Gastrocnemius medialis (tissue), 4 donors: Measurements from ENCODE around the gene PRPF38A.

Experiments used
- CTCF ChIP-seq, 5 experiments: fragments of 450-650 bp in 3 of 5; fragments of 200-600 bp in 2 of 5; sonication (generic) in 2 of 5; IDR thresholded peaks in 4 of 5; conservative IDR thresholded peaks in 1 of 5; 1 replicate in 4 of 5; 2 replicates in 1 of 5; pipeline ENCODE4 v1.5.1; 2016 to 2019; ENCODE audit warnings: antibody characterized with exemption in 5 of 5, mild to moderate bottlenecking in 3 of 5, moderate library complexity in 3 of 5
- POLR2A ChIP-seq, 2 donors: fragments of 450-650 bp; IDR thresholded peaks; one replicate each; pipeline ENCODE4 v1.6.1; 2017; ENCODE audit warnings: antibody characterized with exemption in 2 of 2, mild to moderate bottlenecking in 2 of 2, moderate library complexity in 2 of 2

- TF ChIP-seq CTCF (IDR thresholded peaks at IDR 0.05 in 4 of 5, conservative IDR thresholded peaks at IDR 0.05 in 1 of 5), result no peak
- TF ChIP-seq POLR2A (IDR thresholded peaks at IDR 0.05), result no peak
These were observed 16.3 kb downstream of the PRPF38A start for GRCh38 chr1:52420713-52421112.
